Activated naive CD4-positive, alpha-beta T cell treated with anti-CD3 and anti-CD28 coated beads, Interleukin-2, amount 50 U/mL, for 16 hours (primary cell): ENCODE results near the gene HAPLN3.

ENCODE experiments used
- DNase-seq: peaks from one replicate; pipeline ENCODE4 v3.0.0-alpha.2; 2020

The HAPLN3 gene

DNA sequence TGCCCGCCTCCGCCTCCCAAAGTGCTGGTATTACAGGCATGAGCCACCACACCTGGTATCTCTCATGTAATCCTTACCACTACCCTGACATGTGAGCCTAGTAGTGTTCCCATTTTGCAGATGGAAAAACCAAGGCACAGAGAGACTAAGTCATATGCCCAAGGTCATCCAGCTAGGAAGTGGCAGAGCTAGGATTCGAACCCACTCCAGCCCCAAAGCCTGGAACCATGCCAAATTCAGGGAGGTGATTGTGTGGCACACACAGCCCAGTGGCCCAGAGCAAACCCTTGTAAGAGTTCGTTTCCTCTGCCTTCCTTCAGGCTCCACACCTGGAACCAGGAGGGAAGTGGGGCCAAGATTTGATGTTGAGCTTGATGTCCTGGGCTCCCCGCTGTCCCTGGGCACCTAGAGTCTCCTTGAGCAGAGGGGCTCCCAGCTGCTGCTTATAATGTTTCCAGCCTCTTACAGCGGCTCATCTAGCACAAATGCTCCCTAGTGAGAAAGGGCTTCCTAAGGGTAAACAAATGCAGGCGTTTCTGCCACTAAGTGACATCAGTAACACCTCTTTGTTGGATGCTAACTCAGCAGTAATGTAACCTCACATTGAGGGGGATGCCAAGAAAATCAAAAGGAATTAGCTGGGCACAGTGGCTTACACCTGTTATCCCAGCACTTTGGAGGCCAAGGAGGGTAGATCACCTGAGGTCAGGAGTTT is 3.6 kb downstream of the HAPLN3 start:
- no peak for DNase-seq

DNA sequence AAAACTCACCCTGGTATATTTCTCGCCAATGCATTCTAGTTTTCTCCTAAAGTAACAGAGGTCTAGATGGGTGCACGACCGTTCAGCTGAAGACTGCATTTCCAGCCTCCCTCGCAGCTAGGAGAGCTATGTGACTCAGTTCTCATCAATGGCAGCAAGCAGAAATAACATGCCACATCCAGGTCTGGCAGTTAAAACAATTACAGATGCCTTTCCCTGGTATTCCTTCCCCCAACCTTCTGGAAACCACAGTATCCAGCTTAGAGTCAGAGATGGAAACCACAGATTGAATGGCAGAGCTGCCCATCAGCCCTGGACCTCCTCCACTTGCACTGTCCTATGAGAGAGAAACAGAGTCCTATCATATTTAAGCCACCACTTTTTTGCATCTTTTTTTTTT is 4.8 kb downstream of the HAPLN3 start:
- no peak for DNase-seq

DNA sequence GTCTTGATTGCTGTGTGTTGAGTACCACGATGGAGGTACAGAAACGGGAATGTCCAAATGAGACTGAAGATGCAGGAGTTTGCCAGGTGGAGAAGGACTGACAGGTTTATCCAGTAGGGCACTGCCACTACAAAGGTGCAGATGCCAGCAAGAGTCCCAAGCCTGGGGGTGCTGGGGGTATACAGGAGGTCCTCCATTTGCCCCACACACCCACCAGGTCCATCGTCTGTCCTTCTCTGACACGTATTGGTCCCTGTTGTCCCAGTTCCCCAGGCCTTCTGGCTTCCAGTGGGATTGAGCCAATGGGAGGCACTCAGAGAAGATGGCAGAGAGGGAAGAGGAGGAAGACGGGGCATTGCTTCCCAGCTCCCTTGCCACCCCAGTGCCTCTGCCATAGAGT is 6.6 kb downstream of the HAPLN3 start:
- no peak for DNase-seq

DNA sequence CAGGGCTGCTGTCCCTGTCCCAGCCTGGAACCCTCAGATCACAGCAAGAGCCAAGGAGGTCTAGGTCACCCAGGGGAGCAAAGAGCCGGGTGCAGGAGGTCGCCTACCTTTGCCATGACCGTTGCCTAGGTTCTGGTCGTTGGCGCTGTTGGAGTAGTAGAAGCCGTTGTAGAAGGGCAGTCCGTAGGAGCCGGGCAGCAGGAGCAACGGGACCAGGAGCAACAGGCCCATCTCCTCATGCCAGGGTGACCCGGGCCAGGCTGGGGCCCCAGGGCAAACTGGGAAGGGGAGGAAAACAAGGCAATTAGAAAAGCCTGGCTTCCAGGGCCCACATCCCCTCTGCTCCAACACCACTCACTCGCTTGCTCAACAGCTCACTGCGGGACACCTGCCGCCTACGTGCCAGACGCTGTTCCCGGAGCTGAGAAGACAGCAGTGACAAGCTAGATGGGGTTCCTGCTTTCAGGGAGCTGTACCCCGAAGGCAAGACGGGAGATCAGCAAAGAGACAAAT is 8.2 kb downstream of the HAPLN3 start:
- no peak for DNase-seq

DNA sequence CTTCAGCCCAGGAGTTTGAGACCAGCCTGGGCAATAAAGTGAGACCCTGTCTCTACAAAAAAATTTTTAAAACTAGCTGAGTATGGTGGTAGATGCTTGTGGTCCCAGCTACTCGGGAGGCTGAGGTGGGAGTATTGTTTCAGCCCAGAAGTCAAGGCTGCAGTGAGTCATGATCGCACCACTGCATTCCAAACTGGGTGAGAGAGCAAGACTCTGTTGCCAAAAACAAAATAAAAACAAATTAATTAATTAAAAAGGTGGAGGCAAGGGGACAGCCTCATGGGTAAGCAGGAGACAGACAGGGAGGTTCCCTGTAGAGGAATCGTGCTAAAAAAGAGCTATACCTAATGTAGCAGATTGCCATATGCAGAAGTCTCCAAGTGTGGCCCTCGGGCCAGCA is 12.6 kb downstream of the HAPLN3 start:
- no peak for DNase-seq

DNA sequence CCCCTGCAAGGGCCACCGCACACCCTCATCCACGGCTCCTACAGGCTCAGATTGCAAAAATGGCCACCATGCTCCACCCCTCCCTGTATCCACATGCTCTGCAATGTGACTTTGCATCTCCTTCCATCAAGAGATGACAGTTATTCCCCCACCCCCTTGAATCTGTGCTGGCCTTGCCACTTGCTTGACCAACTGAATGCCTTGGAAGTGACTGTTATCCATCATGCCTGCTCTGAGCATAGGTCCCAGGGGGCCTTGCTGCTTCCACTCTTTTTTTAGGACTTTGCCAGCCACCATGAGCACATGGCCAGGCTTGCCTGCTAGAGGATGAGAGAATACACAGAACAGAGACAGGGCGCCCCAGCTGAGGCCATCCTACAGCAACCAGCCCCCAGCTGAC is 13.6 kb downstream of the HAPLN3 start:
- no peak for DNase-seq

DNA sequence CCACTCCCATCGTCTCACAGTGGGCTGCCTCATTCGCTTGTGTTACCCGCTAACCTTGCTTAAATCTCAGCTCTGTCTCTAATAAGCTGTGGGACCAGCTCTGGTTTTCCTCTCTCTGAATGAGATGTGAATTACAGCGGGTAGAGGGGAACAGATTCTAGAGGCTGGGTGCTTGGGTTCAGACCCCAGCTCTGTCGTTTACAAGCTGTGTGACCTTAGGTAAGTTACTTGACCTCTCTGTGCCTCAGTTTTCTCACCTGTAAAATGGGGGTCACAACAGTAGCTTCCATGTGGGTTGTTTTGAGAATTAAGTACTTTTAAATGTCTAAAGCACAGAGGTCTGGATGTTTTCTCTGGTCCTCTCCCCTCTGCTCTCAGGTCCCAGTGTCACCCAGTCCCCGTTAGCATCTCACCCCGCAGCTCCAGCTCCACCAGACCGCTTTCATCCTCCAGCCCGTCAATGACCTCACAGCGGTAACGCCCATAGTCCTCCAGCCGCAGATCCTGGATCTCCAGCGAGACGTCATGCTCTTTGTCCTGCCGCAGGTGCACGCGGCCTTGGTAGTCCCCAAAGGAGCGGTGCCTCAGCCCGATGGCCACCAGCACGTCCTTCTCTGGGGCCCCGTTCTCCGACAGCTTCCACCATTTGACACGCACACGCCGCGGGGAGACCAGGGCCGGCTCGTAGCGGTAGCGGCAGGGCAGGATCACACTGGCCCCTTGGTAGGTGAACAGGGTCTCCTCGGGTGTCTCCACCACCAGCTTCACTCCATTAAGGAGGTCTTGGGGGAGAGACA is 14.2 kb downstream of the HAPLN3 start:
- no peak for DNase-seq

DNA sequence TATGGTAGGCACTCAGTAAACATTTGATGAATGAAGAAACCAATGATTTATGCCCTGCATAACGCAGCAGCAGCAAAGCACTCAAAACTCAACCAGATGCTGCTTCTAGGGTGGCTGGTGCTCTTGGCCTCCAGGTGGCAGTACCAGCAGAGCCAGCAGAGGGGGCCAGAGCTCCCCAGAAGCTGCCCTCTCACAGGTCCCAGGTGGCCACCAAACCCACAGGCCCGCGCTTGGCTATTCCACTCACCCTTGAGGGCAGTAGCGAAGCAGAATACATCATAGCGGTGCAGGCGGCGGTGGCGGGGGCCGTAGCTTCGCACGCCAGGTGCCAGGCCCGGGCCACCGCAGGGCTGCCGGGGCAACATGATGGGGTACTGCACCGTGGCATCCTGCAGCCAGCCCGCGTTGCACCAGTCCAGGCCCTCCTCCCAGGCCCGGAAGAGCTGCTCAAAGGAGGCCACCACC is 16.6 kb downstream of the HAPLN3 start:
- peak; percentile 39 for DNase-seq

DNA sequence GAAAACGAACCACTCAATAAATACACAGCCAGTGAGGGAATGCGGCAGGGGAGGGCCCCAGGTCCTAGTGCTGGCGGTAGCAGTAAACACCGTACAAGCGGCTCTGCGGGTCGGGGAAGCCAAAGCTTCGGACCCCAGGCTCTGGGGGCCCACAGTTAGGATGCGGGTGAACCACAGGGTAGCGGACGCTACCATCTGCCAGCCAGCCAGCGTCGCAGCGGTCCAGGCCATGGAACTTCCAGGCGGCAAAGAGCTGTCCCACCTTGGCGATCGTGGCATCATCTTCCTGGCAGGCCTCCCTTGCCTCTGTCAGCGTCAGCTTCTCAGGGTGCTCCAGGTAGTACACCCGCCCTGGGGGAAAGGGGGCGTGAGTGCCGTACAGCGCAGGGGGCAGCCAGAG is 17.4 kb downstream of the HAPLN3 start:
- DNase-seq = no peak

DNA sequence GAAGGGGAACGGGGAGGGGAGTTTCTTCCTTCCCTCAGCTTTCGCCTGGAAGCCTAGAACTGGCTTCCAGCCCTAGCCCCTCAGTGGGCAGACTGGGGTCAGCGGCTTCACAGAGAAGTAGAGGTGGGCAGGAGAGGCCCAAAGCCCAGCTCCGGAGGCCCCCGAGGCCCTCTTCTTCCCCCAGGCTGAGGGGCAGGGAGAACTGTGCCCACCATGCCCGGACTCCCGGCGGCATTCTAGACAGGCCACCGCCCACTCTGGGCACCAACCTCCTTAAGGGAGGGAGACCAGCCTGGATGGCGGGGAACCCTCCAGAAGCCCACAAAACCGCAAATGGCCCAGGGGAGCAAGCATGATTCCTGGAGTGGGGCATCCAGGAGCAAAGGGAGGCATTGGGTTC is 17.9 kb downstream of the HAPLN3 start:
- DNase-seq = no peak

DNA sequence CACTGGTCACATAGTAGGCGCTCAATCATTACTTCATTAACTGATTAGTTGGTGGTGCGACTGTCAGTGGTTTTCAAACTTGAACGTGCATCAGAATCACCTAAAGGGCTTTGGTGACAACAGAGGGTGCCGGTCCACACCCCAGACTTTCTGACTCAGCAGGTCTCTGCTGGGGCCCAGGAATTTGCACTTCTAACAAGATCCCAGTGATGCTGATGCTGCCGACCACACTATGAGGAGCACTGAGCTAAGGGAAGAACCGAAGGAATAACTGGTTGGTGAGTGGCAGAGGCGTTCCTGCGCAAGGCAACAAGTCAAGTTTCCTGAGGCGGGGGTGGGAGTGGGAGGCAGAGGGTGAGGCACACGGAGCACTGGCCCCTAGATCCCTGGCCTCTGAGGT is 18.8 kb downstream of the HAPLN3 start:
- no peak for DNase-seq

DNA sequence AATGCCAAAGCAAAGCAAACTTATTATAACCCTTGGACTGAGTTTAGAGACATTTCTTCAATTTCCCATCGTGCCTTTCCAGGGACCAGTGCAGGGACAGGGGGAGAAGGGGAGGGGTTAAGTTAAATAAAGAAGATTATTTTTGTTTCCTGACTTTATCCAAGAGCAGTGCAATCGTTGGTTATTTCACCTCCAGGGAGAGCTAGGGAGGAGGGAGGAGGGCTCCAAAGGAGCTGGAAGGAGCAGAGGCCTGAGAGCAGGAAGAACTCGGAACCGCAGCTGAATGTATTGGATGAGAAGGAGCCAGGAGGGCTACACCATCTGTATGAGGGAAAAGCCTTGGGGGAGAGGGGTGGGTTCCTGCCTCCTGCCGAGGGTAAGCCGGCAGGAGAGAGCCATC is 20.7 kb downstream of the HAPLN3 start:
- no peak for DNase-seq

DNA sequence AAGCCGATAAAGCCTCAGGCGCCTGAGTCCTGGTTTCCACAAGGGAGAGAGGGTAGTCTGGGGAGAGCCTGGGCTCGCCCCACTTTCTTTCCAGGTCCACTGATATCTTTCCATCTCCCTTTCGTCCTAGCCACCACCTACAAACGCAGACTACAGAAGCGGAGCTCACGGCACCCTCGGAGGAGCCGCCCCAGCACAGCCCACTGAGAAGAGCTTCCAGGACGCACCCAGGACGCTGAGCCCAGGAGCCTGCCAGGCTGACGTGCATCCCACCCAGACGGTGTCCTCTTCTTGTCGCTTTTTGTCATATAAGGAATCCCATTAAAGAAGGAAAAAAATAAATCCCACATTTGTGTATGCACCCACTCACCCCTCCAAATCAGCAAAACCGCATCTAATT is 21.1 kb downstream of the HAPLN3 start:
- DNase-seq = no peak

DNA sequence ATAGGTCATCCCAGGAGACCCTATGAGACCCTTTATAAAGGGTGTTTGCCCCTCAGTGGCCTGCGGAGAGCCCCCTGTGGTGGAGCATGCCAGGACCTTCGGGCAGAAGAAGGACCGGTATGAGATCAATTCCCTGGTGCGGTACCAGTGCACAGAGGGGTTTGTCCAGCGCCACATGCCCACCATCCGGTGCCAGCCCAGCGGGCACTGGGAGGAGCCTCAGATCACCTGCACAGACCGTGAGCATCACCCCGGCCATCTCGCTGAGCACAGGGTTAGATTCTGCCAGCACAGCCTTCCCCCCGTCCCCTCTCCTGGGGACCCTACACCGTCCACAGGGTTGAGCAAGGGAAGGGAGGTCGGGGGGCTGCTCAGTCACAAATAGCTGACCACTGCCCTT is 21.6 kb downstream of the HAPLN3 start:
- DNase-seq = no peak

DNA sequence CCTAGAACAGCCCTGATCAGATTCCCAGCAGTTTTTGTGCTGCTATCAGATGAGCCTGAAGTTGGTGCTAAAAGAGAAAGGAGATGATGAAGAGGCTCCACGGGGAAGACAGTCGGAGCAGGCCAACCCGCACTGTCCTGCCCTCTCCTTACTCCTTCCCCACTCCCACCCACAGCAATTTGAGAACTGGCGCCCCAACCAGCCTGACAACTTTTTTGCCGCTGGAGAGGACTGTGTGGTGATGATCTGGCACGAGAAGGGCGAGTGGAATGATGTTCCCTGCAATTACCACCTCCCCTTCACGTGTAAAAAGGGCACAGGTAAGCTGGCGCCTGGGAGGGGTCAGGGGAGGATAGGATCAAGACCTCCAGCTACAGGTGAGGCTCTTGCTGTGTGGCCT is 22.6 kb downstream of the HAPLN3 start:
- DNase-seq = no peak

DNA sequence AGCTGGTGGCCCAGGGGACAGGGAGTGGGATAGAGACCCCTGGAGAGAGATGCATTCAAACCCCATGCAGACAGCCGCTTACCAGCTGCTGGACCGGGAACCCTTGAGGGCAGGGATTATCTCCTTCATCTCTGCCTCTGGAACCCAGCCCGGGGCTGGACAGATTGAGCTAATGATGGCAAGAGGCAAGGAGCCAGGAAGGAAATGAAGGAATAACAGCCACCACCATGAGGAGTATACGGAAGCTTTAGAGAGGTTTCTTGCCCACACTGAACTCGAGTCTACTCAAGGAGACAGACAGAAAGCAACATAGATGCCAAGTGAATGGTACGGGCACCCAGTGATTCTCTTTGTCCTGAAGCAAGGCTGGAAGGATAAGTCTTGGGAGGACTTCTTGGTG is 23.2 kb downstream of the HAPLN3 start:
- DNase-seq = no peak

DNA sequence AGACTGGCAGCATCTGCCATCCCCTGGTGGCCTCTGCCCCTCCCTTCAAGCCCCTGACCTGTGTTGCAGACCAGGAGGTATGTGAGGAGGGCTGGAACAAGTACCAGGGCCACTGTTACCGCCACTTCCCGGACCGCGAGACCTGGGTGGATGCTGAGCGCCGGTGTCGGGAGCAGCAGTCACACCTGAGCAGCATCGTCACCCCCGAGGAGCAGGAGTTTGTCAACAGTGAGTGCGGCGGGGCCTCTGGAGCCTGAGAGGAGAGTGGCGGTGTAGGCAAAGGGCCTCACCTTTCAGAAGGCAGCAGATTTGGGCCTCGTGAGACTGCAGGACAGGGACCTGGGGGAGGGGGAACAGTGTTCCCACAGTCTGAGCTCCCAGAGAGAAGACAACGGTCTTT is 24.0 kb downstream of the HAPLN3 start:
- no peak for DNase-seq

DNA sequence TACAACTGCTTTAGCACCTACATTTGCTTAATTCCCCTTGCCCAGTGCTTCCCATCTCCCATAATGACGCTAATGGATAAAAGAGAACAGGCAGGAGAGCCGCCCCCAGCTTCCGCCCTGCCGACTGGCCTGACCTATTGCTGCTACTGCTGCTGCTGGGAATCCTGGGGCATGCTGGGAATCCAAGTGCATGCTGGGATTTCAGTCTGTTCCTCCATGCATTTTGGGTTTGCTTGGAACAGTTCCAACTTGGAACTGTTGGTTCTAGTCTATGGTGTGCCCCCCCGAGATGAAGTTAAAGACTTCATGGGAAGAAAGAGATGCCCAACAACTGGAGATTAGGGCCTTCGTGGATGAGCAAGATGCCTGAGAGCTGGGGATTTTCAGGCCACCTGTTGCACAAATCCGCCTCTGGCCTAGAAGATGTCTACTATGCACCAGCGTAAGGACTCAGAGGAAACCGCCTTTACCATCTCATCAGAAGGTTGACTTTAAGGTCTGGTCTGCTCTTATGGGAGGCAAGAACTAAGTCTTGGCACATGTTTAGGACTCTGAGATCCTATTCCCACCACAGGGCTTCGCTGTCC is 29.0 kb downstream of the HAPLN3 start:
- DNase-seq = no peak

DNA sequence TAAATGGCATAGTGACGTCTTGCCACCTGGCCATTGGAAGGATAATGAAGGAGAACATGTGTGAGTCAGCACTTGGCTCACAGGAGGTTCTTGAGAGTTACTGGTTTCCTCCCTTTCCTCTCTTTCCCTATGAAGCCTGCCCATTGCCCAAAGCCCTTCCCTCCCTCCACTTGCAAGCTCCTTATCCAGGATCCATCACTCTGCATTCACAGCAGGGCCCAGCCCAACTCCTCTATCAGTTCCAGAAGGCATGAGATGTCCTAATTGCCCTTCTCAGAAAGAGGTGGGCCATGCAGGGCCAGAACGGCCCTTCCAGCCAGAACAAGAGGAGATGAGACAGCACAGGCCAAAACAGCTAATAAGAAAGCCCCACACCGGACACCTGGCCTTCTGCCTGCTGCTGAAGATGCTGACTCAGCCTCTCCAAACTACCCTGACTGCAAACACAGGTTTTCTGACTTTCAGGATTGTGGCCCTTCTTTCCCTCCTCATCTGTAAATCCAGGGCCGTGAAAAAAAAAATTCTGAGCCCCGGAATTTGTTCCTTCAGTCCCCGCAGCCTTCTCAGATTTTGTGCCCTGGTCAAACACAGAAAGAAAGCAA is 29.7 kb downstream of the HAPLN3 start:
- no peak for DNase-seq

DNA sequence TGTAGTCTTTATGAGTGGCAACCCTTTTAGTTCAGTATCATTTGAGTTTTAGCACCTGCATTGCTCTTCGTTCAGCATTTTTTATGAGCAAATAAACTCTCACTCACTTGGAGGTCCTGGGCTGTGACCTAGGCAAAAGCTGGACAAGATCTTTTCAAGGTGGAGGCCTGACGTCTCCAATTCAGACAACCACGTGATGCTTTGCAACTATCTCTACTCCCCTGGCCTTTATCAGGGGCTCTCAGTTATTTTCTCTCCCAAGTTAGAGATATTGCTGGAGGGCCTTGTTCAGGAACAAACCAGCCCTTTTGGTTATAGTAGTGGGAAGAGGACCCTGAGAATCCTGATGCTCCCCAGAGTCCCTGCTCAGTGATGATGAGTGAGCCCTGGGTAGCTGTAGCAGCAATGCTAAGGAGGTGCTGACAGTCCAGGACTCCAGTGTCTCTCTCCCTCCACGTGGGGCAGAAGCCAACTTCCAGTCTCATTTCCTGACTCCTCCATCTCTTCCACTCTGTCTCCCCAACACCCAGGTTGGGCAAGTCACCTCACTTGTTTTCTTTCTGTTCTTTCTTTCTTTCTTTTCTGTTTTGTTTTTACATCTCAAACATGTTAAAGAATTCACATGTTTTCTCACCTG is 30.4 kb downstream of the HAPLN3 start:
- DNase-seq = no peak

DNA sequence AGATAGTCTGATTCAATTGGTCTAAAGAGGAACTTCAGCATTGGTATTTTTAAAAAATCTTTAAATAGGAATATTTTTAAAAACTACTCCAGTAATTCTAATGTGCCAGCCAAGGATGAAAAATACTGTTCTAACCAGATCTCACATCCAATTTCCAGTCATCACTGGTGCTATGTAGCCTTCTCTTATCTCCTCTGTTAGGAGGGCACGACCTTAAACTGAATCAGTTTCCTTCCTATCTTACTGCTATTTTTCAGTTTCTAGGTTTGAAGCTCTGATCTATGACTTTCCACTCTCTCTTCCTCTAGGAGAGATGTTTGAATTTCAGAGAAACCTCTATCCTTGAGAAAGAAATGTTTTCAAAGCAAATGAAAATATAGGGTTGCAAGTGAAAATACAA is 31.9 kb downstream of the HAPLN3 start:
- DNase-seq = no peak

DNA sequence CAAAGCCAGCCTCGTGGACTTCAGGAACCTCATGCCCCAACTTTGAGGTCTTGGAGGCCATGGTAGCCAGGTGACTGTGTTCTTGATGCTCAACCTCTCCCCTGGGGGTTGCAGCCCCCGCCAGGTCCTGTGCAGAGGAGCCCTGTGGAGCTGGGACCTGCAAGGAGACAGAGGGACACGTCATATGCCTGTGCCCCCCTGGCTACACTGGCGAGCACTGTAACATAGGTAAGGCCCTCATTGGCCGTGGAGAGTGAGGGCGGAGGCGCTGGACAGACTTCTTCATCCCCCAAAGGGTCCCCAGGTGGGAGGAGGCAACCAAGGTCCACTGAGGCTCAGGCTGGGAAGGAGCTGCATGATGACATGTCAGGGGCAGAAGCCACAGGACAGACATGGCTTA is 35.1 kb downstream of the HAPLN3 start:
- no peak for DNase-seq

DNA sequence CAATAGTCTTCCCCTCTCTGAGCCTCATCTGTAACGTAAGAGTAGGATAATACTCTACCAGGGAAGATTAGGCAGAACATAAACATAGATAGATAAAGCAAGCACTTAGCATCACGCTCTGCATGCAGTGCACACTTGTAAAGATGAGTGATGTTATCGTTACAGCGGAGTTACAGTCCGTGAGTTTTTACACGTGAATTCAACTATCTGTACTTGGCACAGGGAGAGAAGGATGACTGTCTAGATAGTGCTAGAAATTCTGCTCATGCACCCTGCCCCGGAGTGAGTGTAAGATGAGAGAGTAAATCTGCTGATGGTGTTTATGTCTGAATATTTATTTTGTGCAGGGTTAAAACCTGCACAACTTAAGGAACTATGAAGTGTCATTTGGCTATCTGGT is 35.8 kb downstream of the HAPLN3 start:
- no peak for DNase-seq
